Renal pelvis (tissue), 4 donors: ENCODE data around the gene MYO5C. TPM values are rescaled to one million over a fixed set of nuclear protein-coding genes. Genes with fewer than 3 reads are reported as not detected.
A peak's percentile ranks its signal among the peaks of the same experiment; 100 is the strongest.

Source experiments
- DNase-seq: peaks from one replicate; pipeline ENCODE4 v3.0.0-alpha.2; 2013
- polyA plus RNA-seq, 3 donors: library from polyadenylated mRNA; unstranded; fragments of 120-200 nt; gene quantifications; one replicate each; pipeline ENCODE4 v1.2.1, GENCODE V29; 2013; ENCODE audit not compliant: insufficient read length in 3 of 3

MYO5C gene
- polyA plus RNA-seq, 3 donors, result 18.9 to 31.9 (median 26.0) TPM

GRCh38 chr15:52280326-52281084 is 15.1 kb downstream of the MYO5C start:
- DNase-seq, result no peak

GRCh38 chr15:52278636-52279367 is 16.8 kb downstream of the MYO5C start:
- no peak for DNase-seq

- DNase-seq, result no peak
Observed at GRCh38 chr15:52278135-52278534, 17.5 kb downstream of the MYO5C start.

DNA sequence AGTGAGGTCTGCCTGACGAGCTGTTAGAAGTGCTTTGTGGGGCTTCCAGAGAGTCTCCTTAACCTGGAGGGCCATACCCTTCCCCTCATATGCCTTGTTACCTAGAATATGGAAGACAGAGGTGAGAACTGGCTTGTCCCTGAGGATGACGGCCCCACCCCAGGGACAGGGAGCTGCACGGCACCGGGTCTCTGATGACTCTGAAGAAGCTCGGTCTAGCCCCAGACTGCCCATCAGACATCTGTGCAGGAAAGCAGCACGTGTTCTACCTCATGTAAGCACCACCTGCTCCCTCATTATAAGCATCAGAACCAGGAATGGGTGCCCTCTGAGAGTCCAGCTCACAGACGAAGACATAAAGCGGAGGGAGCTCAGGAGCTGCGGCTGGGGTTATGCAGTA is 18.0 kb downstream of the MYO5C start:
- DNase-seq, result no peak

- DNase-seq, result no peak
Observed at GRCh38 chr15:52276256-52276770, 19.3 kb downstream of the MYO5C start.

GRCh38 chr15:52263563-52264282 is 31.9 kb downstream of the MYO5C start:
- DNase-seq, result no peak

DNA sequence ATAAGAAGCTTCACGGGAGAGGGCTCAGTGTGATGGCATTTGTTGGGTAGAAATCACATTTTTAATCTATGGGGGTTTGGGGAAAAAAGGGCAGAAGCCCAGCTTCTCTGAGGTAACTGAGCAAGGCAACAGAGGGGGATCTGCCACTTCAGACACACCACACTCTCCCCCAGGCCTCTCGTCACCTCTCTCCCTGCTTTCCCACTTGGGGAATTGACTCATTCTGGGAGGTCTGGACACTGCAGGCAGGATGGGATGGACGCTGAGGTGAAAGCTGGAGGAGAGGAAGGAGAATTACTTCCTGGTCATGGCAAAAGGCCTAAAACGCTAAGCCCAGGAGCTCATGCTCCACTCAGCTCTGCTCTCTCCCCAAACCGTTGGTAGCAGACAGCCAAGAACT is 33.2 kb downstream of the MYO5C start:
- DNase-seq, result no peak

GRCh38 chr15:52261498-52262242 is 33.9 kb downstream of the MYO5C start:
- peak; percentile 74 for DNase-seq

DNA sequence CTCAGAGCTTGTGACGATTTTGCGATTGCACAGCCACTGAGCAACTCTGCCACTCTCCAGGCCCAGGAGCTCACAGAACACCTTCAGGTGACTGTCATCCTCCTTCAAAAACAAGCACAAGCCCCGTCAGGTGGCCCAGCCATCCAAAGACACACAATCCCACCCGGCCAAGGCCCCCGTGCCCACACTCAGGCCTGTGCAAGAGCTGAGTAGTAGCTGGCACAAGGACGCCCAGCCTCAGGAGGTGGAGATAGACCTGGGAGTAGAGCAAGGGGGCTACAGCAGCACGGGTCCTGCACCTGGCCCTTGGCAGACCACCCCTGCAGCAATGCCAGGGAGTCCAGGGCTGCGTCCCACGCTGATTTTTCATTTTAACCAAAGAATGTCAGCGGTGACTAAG is 34.6 kb downstream of the MYO5C start:
- no peak for DNase-seq

DNA sequence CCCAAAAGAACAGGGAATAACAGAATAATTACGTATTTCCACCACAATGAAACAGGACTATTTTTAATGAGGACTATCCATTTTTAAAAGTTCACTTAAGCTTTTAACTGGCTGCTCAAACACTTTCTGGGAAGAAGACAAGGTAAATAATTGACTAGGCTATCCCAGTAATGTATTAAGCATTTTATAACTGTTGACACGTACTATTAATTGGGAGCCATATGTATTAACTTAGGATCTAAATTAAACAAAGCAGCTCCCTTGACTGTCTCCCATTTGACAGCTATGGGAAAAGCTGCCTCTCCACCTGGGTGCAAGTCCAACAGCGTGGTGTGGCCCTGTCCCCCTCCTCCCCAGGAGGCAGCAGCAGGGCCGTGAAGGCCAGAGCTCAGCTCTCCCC is 36.1 kb downstream of the MYO5C start:
- no peak for DNase-seq

- DNase-seq, result no peak
Observed at GRCh38 chr15:52258461-52258860, 37.1 kb downstream of the MYO5C start.

DNA sequence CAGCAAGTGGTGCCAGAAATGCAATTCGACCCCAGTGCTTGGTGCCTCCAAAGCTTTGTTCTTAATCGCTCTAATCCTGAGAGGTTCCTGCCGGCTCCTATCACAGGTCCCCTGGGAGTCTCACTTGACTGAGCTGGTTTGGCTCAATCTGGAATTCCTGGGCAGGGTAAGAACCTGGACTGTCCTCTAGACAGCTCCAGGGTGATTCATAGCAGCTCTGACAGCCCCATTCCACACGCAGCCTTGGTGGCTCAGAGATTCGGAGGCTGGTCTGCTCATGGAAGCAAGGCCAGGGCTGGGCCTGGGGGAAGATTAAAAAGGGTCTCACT is 37.9 kb downstream of the MYO5C start:
- DNase-seq, result no peak

DNA sequence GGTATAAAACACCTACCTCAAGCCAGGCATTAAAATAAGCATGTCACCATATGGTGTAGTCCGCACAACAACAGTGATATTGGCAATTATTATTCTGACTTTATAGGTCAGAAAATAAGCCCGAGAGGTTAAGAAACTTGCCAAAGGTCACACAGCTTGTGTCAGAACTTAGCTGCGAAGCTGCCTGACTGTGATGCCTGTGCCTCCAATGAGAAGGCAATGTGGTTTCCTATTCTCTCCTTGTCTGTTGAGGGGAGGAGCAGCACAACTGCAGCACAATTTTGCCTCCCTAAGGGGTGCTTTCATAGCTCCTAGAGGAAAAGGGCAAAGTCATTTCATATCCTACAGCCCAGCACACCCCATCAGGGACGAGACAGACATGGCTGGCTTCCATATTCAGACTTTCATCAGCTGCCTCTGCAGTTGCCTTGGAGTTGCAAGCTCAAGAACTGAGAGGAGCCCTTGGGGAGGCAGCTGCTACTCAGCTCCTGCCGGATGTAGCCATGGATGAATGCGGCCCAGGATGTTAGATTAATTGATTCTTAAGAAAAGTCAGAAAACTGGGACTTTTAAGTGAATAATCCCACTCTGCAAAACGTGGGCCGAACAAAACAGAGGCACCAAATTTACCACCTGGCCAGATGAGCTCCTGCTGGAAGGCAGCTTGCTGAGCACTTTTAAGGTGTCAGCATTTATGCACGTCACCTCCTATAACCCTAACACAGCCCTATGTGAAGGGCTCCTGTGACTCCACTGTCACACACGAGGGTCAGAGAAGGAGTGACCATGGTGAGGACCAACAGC is 38.5 kb downstream of the MYO5C start:
- DNase-seq, result no peak

- peak; percentile 70 for DNase-seq
Observed at GRCh38 chr15:52256366-52256765, 39.2 kb downstream of the MYO5C start.

GRCh38 chr15:52255935-52256334 is 39.7 kb downstream of the MYO5C start:
- no peak for DNase-seq

DNA sequence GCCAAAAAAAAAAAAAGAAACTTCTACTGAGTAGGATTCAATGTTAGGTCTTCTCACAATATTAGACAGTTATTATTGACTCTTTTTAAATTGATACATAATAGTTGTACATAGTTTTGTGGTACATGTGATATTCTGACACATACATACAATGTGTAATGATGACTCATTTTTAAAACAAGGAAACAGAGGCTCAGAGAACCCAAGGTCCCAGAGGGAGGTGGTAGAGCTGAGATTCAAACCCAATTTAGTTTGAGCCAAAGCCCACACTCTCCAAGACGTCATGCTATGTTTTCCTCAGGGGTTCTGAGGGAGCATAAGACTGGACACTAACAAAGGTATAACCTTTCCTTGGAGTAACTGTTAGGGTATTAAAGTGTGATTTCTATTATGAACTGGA is 40.6 kb downstream of the MYO5C start:
- no peak for DNase-seq

DNA sequence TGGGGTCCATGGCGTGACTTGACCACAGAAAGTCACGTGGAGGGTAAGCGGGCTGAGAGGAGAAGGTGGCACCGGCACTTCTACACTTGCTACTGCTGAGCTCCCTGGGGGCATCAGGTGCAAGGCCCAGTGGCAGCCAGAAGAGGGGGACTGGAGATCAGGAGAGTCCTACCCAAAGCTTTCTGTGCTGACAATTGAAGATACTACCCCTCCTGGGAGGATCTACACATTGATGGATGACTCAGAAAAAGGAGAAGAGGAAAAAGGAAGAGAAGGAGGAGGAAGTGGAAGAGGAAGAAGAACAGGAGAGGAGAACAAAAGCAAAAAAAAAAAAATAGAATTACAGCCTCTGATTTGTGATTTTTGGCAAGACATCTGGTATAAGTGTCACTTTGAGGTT is 41.2 kb downstream of the MYO5C start:
- DNase-seq, result no peak

DNA sequence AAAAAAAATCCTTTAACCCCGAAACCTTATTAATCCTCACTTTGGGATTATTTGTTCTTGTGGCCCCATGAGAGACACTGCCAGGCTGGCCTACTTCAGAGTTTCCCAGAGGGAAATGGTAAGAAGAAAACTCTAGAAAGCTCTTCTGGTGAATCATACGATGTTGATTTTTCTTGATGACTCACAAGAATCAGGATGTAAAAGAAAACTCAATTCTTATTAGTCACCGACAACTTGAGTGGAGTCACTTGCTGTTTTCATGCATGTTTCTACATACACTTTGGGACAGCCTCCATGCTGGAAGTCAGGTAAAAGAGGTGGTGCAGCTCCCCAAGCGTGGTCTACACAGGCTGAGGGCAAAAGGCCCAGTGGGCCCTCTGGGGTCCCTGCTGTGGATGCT is 42.8 kb downstream of the MYO5C start:
- DNase-seq, result no peak

DNA sequence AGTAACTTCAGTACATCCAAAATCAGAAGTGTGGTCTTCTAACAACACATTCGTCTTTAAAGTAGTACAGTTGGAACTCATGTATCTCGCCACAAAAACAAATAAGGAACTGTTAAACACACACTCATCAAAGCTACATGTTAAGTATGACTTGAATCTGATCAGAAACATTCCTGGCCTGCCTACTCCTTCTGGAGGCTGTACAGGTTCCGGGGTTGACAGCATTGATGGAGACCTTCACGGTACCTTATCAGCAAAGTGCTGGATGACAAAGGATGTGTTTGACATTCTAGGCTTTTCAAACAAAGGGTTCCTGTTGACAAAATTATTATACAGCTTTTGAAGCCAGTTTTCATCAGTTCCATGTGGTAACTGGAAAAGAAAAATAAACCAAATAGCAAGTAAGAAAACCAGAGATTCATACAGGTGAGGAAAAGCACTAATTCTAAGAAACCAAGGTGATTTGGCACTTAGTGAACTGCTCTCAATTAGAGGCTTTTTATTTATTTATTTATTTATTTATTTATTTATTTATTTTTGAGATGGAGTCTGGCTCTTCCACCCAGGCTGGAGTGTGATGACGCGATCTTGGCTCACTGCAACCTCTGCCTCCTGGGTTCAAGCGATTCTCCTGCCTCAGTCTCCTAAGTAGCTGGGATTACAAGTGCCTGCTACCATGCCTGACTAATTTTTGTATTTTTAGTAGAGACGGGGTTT is 44.3 kb downstream of the MYO5C start:
- DNase-seq, result no peak

DNA sequence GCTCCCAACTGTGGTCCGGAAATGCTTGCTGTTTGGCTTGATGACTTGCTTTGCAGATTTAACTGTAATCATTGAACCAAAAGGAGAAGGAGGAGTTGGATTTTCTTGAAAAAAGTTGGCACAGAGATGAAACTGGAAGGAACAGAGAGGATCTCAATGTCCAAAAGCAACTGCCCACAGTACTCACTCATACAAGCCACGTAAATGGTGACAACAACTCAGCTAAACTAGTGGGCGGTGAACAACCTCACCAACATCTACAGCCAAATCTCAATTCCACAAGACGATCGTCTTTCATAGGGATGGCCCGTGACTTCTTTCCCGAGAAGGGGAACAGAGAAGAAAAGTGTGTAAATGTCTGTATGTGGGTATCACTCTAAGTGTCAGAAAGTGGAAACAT is 48.1 kb downstream of the MYO5C start:
- no peak for DNase-seq
